Endometrial microvascular endothelial cells (primary cell): ENCODE data around the gene ADORA2B. TPM values are rescaled to one million over a fixed set of nuclear protein-coding genes. Genes with fewer than 3 reads are reported as not detected.
"Not testable (repeated sequence)": the region's sequence is repeated elsewhere in the genome, so short reads cannot be mapped to it uniquely, and the experiment has no call there.

ENCODE experiments used
- in situ Hi-C: cut with HindIII; loops from 2 replicates; pipeline ENCODE4 v1.10.0; 2017; ENCODE audit warnings: low sequenced_read_pairs, low pct_unique_long_range_greater_than_20kb; ENCODE audit errors: inconsistent ontology term
- total RNA-seq: library from RNA; depleted of rRNA; stranded (reverse); fragments of >200 nt; gene quantifications from one replicate; pipeline ENCODE4 v1.2.3, GENCODE V29; 2015; ENCODE audit errors: inconsistent ontology term

The ADORA2B gene
- total RNA-seq: 47.8 TPM

DNA sequence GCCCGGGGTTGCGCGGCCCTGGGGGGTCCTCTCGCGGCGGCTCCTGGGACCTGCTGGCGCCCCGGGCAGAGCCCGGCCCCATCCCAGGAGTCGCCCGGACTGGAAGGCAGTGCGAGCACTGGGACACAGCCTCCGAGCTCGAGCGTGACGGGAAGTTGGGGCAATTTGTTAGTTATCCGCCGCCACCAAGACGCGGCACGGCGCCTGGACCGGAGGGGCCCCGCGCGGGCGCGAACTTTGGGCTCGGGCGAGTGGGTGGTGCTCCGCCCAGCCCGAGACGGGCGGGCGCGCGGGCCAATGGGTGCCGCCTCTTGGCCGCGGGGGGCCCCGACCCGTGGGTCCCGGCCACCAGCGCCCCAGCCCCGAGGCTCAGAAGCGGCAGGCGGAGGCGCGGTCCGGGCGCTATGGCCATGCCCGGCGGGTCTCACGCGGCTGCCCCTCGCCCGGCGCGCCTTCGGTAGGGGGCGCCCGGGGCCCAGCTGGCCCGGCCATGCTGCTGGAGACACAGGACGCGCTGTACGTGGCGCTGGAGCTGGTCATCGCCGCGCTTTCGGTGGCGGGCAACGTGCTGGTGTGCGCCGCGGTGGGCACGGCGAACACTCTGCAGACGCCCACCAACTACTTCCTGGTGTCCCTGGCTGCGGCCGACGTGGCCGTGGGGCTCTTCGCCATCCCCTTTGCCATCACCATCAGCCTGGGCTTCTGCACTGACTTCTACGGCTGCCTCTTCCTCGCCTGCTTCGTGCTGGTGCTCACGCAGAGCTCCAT, at the start of gene ADORA2B:
Gene ADORA2B (plus strand): TSS at position 372 of the 768 bp plus-strand sequence. CDS start 119 bp downstream, at position 491.
- in situ Hi-C loops: no loop called here

DNA sequence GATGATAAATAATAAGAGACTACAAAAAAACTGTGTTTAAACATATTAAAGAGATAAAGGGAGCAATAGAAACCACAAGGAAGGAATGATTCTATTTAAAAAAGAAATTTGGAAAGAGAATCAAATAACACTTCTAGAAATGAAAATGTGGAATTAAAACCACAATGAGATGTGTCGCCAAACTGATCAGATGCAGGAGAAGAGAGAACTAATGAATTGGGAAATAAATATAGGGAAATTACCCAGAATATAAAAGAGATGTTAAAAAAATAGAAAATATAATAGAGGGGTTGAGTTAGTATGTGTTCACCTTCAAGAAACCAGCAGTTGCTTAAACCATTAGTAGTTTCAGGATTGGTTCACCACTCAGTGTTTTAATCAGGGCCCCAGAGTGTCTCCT, 48.7 kb upstream of the ADORA2B start:
- in situ Hi-C loops: no loop called here

DNA sequence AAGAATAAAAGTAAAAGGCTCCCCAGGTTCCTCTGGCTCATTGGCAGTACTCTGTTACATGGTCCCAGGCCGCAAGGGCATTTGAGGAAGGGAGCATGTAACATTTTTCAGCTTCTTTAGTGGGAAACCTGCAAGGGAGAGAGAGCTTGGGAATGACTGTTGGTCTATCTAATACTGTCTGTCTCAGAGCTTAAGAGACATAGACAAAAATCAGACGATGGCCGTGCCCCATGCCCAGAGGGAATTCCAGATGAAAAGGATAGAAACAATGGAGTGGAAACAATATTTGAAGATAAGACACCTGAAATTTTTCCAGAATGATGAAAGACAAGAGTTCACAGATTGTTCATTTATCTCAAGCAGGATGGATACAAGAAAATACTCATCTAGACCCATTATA, 48.1 kb upstream of the ADORA2B start:
- in situ Hi-C loops: no loop called here

DNA sequence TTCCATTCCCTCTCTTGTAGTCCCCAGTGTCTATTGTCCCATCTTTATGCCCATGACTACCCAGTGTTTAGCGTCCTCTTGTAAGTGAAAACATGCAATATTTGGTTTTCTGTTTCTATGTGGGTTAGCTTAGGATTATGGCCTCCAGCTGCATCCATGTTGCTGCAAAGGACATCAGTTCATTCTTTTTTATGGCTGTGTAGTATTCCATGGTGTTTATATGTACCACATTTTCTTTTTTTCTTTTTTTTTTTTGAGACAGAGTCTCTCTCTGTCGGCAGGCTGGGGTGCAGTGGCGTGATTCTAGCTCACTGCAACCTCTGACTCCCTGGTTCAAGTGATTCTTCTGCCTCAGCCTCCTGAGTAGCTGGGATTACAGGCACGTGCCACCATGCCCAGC, 45.3 kb upstream of the ADORA2B start:
- in situ Hi-C loops: not testable (repeated sequence)

DNA sequence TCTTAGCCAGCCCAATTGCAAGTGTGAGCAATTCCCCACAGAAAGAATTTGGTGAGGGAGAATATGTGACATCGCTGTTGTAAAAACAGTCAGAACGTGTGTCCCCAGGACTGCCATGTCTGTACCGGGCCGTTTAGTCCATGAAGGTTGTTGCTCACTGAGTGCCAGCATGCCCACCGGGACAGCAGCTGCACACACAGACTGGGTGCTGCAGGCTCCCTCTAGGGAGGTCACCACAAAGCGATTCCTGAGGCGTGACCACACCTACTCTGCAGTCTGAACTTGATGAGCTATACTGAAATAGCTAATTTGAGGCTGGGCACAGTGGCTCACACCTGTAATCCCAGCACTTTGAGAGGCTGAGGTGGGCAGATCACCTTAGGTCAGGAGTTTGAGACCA, 44.1 kb upstream of the ADORA2B start:
- in situ Hi-C loops: no loop called here

DNA sequence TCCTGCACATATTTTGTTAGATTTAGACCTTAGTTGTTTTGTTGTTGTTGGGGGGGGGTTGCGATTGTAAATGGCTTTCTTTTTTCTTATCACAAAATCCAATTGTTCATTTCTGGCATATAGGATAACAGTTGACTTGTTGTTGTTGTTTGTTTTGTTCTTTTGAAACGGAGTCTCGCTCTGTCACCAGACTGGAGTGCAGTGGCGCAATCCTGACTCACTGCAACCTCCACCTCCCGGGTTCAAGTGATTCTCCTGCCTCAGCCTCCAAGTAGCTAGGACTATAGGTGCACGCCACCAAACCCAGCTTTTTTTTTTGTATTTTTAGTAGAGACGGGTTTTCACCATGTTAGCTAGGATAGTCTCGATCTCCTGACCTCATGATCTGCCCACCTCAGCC, 39.7 kb upstream of the ADORA2B start:
- in situ Hi-C loops: not testable (repeated sequence)

DNA sequence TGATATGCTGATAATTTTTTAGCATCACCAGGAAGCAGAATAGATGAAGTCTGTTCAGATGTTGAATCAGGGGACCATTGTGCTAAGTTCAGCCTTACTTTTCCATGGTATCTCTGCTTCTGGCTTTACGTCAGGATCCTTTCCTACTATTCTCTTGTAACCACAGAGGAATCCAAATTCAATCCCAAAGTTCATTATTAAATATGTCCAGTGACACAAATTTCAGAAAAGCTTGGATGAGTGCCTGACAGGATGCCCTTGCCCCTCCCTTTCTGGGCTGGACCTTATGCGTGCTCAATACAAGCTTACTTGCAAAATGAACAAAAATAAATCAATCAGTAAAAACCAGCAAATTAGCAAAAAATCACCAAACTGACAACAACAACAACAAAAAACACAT, 37.6 kb upstream of the ADORA2B start:
- in situ Hi-C loops: no loop called here

DNA sequence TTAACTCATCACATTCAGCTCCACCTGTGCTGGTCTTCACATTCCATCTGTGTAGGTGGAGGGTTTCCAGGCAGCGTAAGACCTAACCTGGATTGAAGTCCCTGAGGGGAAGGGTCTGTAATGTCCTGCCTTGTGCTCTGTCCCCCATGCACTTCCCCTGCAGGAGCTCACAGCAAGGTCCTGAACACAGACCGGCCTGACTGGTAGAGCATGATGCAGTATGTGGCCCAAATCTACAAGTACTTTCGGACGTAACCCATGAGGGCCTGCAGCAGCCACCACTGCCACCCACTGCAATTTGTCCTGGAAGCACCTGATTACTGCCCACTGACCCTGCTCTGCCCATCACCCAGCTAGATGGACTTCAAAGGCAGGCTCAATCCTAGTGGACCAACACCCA, 36.6 kb upstream of the ADORA2B start:
- in situ Hi-C loops: no loop called here

DNA sequence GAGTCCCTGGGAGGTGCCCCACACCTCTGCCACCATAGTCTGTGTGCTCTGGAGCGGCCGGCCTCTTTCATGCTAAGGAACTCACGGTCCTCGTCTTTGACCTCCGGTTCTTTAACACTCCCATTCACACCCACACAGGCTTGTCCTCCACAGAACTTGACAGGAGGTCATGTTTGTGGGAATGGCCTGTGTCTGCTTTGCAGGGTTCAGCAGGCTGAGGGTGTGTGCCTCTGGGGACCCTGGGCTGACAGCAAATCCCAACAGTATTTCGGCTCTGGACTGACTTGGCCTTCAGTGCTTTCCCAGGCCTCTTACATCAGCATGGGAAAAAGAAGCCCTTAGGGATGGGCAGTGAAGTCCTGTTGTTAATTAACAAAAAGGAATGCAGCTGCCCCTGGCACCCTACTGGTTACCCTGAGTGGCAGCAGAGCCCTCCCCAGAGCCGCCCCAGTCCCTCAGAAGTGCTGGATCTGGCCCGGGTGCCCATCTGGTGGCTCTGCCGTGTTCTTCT, 35.4 kb upstream of the ADORA2B start:
- in situ Hi-C loops: no loop called here

DNA sequence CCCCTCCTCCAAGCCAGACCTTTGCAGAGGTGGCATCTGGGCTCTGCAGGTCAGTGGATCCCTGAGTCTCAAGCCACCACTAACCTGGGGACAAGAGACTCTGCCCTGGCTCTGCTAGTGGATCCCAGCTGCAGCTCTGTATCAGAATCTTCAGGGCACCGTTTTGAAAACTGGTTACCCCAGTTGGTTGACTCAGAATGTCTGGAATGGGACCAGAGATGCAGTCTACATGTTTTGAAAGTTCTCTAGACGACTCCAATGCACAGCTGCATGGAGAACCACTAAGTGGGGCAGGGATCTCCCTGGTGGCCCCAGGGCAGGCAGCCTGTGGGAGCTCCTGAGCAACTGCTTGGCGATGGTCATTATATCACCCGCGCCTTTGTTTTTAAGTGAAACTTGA, 34.1 kb upstream of the ADORA2B start:
- in situ Hi-C loops: no loop called here

DNA sequence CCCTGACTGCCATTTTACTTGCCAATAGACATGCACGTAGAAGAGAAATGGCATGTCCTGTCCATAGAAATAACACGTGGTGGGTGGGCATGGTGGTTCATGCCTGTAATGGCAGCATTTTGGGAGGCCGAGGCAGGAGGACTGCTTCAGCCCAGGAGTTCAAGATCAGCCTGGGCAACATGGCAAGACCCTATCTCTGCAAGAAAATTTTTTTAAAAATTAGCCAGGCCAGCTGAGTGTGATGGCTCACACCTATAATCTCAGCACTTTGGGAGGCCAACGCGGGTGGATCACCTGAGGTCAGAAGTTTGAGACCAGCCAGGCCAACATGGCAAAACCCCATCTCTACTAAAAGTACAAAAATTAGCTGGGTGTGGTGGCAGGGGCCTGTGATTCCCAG, 33.2 kb upstream of the ADORA2B start:
- in situ Hi-C loops: not testable (repeated sequence)

DNA sequence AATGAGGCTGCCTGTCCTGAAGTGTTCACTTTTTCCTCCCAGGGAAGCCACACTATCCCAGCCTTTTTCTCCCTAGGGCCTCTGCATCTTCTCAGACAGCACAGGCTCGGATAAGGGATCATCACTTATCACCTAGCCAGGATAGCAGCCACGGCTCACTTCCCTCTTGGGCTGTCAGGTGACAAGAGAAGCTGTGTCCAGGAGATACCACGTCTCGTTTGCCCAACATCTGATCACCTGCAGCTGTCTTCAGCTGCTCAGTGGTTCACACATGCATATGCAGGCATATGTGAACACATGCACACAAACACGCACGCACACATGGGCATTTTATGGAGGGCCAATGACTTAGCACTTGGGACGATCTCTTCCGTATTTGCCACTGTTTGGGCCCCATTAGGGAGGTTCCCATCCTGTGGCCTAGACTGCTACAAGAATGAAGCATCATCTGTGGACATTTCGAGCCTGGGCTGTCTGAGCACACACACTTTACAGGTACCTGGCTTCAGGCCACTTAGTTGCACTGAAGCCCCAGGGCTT, 32.4 kb upstream of the ADORA2B start:
- in situ Hi-C loops: no loop called here

DNA sequence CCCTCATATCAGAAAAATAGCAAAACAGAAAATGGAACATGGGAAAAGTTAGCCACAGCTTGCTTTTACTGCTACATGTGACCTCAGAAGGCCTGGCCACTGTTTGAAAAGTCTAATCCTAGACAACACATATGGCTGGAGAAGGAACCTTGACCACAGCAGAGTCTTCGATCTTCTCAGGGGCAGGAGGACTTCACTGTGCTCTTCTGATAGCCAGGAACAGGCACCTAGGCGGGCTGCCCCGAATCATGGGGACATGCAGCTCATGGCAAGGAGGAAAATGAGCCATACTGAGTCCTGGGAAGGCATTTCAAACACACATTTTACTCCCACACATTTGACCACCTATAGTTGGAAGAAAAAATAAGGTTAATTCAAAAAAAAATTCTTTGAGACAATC, 31.1 kb upstream of the ADORA2B start:
- in situ Hi-C loops: no loop called here

DNA sequence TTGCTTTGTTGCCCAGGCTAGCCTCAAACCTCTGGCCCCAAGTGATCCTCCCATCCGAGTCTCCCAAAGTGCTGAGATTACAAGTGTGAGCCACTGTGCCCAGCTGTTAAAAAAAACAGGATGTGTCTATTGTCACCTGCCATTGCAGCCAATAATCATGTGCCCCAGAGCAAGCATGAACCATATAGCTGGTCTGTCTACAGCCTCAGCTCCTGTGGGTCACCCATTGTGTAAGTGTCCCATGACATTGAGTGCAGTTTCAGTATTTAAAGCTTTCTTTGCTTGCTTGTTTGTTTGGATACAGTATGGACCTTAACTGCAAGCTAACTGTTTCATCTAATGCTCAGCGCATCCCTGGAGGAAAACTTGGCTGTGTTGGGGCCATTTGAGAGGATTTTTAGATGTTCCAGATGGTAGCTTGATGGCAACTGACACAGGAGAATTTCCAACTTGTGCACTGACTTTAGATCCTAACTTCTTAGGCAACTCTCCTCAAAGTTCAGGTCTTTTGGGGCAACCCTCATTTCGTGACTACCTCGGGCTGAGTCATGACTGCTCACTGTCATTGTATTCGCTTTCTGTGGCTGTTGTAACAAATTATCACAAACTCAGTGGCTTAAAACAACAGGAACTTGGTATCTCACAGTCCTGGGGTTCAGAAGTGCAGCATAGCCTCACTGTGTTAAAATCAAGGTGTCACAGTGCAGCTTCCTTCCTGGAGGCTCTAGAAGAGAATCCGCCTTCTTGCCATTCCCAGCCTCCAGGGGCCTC, 30.3 kb upstream of the ADORA2B start:
- in situ Hi-C loops: no loop called here

DNA sequence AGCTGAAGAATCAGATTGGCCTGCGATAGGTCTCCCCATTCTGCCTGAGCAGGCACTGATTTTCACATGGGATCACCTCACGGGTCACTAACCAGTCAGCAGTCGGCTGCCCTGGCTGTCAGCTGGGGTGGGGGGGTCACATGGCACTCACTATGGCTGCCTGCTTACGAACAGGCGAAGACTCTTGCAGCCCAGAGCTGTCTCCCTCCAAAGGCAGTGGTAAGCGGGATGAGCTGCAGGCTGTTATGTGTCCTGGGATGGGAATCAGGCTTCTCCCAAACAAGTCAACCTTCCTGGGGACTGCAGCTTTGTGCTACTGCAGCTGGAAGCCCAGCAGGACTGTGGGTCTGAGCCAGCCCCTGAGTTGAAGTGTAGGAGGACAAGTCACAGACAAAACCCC, 29.0 kb upstream of the ADORA2B start:
- in situ Hi-C loops: no loop called here

DNA sequence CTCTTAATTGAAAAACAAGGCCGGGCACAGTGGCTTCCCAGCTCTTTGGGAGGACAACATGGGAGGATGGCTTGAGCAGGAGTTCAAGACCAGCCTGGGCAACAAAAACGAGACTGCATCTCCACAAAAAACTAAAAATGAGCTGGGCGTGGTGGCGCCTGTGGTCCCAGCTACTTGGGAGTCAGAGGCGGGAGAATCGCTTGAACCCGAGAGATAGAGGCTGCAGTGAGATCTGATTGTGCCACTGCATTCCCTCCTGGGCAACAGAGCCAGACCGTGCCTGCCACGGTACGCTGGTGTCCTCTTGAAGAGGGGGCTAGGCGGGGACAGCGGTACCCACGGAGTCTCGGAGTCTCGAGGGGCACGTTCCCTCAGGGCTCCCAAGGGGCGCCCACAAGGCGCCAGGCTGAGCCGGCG, 27.9 kb upstream of the ADORA2B start:
- in situ Hi-C loops: no loop called here

DNA sequence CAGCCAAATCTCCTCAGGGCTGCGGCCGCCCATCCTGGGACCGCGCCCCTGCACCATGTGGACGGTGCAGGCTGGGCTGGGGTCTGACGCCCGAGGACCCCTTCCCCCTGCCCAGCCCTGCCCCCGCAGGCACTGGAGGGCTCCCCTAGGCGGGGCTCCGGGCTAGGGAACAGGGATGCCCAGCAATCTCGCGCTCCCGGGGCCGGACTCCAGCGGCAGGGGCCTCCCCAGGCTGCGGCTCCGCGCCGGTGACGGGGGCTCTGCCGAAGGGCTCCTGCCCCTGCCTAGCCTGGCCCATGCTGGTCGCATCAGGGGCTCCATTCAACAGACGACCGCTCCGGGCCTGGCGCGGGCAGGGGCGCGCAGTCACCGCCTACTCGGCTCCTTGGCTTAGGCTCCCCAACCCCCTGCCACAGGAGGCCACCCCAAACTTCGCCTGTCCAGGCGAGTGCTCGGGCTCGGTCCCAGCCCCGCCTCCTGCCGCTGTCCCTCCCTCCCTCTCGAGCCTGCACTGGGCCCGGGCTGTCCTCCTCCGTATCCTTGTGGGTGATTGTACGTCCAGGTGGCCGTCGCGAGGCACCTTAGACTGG, 27.4 kb upstream of the ADORA2B start:
- in situ Hi-C loops: no loop called here

DNA sequence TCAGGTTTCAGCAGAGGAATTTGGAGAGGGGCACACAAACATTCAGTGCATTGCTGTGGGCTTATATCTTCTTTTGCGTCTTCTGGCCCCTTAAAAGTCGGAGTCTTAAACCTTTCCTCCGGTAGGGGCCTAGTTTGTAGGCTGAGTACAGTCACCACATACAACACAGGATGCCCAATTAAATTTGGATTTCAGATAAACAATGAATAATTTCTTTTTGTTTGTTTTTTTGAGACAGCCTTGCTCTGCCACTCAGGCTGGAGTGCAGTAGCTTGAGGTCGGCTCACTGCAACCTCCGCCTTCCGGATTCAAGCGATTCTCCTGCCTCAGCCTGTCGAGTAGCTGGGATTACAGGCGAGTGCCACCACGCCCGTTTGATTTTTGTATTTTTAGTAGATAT, 26.7 kb upstream of the ADORA2B start:
- in situ Hi-C loops: no loop called here

DNA sequence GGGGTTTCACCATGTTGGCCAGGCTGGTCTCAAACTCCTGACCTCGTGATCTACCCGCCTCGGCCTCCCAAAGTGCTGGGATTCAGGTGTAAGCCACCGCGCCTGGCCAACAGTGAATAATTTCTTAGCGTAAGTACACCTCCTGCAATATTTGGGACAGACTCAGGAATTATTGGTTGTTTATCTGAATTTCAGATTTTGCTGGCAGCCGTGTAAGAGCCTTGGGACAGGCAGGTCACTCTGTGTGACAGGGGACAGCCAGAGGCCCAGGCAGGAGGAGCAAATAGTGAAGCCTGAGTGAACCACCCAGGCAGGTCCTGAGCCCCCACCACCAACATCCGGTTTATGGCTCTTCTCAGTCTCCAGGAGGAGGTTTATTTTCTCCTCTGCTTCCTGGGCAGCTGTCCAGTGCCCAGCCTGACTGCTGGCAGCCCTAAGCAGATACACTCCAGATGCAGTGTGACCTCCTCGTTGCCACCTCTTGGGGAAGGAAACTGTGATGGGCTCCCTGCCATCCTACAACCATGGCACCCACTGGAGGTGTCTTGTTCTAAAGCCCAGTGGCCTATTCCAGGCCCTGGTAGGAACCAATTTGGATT, 26.2 kb upstream of the ADORA2B start:
- in situ Hi-C loops: no loop called here
